HEK293T (cell line): Measurements from ENCODE around the gene DOK6.
"Not testable (repeated sequence)": the region's sequence is repeated elsewhere in the genome, so short reads cannot be mapped to it uniquely, and the experiment has no call there.

ENCODE experiments used
- ARNT ChIP-seq: fragments of 450-650 bp; IDR thresholded peaks from 2 replicates; pipeline ENCODE4 v1.6.1; 2017; ENCODE audit warnings: mild to moderate bottlenecking
- FOXA1 ChIP-seq: fragments of 450-650 bp; IDR thresholded peaks from 2 replicates; pipeline ENCODE4 v1.6.1; 2016; ENCODE audit warnings: mild to moderate bottlenecking
- FOXM1 ChIP-seq: fragments of 450-650 bp; IDR thresholded peaks from 2 replicates; pipeline ENCODE4 v1.6.1; 2017; ENCODE audit warnings: mild to moderate bottlenecking, borderline replicate concordance
- L3MBTL2 ChIP-seq: fragments of 450-650 bp; conservative IDR thresholded peaks from 2 replicates; pipeline ENCODE4 v1.6.1; 2016; ENCODE audit warnings: mild to moderate bottlenecking
- SUZ12 ChIP-seq: fragments of 450-650 bp; IDR thresholded peaks from 2 replicates; pipeline ENCODE4 v1.6.1; 2016; ENCODE audit warnings: mild to moderate bottlenecking
- TF ChIP-seq, protein P1 (sequence below): fragments of 450-650 bp; IDR thresholded peaks from 2 replicates; pipeline ENCODE4 v1.6.1; 2016

DNA sequence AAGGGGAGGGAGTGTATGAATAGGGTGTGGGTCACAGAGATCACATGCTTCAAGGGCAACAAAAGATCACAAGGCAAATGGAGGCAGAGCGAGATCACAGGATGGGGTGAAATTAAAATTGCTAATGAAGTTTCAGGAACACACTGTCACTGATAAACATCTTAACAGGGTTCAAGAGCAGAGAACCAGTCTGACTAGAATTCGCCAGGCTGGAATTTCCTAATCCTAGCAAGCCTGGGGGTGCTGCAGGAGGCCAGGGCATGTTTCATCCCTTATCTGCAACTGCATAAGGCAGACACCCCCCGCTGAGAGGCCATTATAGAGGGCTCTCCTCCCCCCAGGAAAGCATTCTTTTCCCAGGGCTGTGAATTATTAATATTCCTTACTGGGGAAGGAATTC lies 478.4 kb downstream of the DOK6 start:
- not testable (repeated sequence) for TF ChIP-seq ARNT, FOXA1, L3MBTL2, FOXM1, SUZ12
- TF ChIP-seq, protein P1, sequence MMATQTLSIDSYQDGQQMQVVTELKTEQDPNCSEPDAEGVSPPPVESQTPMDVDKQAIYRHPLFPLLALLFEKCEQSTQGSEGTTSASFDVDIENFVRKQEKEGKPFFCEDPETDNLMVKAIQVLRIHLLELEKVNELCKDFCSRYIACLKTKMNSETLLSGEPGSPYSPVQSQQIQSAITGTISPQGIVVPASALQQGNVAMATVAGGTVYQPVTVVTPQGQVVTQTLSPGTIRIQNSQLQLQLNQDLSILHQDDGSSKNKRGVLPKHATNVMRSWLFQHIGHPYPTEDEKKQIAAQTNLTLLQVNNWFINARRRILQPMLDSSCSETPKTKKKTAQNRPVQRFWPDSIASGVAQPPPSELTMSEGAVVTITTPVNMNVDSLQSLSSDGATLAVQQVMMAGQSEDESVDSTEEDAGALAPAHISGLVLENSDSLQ: not testable (repeated sequence)
